Esophagus (tissue), 2 donors: ENCODE measurements around the gene RPL36A. TPM values are rescaled to one million over a fixed set of nuclear protein-coding genes. Genes with fewer than 3 reads are reported as not detected.

Experiments
- H3K27ac ChIP-seq, 2 donors: one replicate each; pipeline ENCODE4 v1.5.1; 2013; ENCODE audit warnings: low read depth in 2 of 2, mild to moderate bottlenecking in 2 of 2, inconsistent platforms in 1 of 2, low read length in 1 of 2, moderate library complexity in 1 of 2
- H3K27me3 ChIP-seq, 2 donors: one replicate each; pipeline ENCODE4 v1.6.1; 2013; ENCODE audit warnings: low read length in 2 of 2, control low read depth in 1 of 2, mild to moderate bottlenecking in 1 of 2; ENCODE audit not compliant: insufficient read depth in 2 of 2, control insufficient read depth in 1 of 2
- H3K36me3 ChIP-seq, 2 donors: one replicate each; pipeline ENCODE4 v1.6.1; 2013; ENCODE audit warnings: low read length in 1 of 2; ENCODE audit not compliant: control insufficient read depth in 2 of 2, insufficient read depth in 2 of 2
- H3K4me1 ChIP-seq, 2 donors: one replicate each; pipeline ENCODE4 v1.6.1; 2013; ENCODE audit warnings: low read length in 1 of 2; ENCODE audit not compliant: control insufficient read depth in 2 of 2, insufficient read depth in 2 of 2
- H3K4me3 ChIP-seq, 2 donors: one replicate each; pipeline ENCODE4 v1.5.1; 2013; ENCODE audit warnings: low read length in 2 of 2, mild to moderate bottlenecking in 2 of 2, low read depth in 1 of 2, moderate library complexity in 1 of 2
- H3K9me3 ChIP-seq, 2 donors: one replicate each; pipeline ENCODE4 v1.6.1; 2013; ENCODE audit warnings: mild to moderate bottlenecking in 2 of 2, low read depth in 1 of 2, low read length in 1 of 2, moderate library complexity in 1 of 2; ENCODE audit not compliant: control insufficient read depth in 2 of 2, insufficient read depth in 1 of 2
- WGBS, 2 donors: extraction: QIAGEN DNeasy Blood & Tissue Kit; methylation state at CpG; one replicate each; pipeline ENCODE4 v1.1.7; 2013; 5-methylcytosine and 5-hydroxymethylcytosine counted together
- polyA plus RNA-seq, 2 donors: library from polyadenylated mRNA; stranded (reverse); fragments of 200-250 nt; gene quantifications; one replicate each; pipeline ENCODE4 v1.2.3, GENCODE V29; 2013
- donor health status: healthy with polysubstance abuse.
- donor health status: Bipolar disorder and iron deficiency.

Gene RPL36A
- polyA plus RNA-seq, 2 donors = 2,702 to 2,895 TPM

DNA sequence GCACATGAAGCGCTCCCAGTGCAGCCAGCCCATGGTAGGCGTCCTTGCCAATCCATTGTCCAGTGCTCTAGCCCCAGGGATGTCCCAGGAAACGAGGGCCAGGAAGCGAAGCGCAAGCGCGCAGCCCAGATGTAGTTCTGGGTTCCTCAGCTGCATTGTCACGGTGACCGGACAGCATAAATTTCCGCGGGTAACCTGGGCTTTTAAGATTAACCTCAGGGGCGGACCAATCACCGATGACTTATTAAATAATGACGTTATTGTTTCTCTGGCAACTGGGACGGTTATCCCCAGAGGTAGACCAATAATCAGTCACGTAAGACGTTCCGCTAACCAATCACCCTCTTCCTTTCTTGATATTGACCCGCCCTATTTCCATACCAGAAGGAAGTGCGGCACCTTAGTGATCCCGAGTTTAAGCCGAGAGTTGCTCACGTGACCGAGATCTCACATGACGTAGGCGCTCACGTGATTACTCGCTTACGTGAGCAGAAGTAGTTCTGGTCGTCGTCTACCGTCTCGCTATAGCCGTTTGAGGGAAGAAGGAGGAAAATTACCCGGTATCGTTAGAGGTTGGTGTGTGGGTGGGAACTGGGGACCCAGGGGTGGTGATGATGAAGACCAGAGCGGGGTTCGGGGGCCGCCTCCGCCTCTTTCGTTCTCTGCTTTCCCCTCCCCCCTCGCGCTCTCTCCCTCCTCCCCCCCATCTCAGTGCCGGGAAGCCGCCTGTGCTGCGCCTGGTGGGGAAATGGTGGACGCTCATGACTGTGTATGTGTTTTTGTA lies 17.1 kb downstream of the RPL36A start, which contains the start of the genes GLA and HNRNPH2:
GLA (minus strand) TSS at position 178 of the 784 bp plus-strand sequence; CDS start at position 156, 22 bp downstream.
HNRNPH2 (plus strand) TSS at position 475 of the 784 bp plus-strand sequence. CDS start 3,767 bp downstream, outside the sequence.
- Histone ChIP-seq H3K4me3 (peak within 1 kb of the TSS; percentile 53 to 62), H3K27ac (peak within 1 kb of the TSS; percentile 97), H3K36me3 (peaks cover 0 to 5% of the 10 kb centered on the region in 2 donors), H3K9me3 (peaks cover 0 to 3% of the 10 kb centered on the region in 2 donors), H3K27me3 (no peaks in the 10 kb centered on the region), H3K4me1 (no peaks in the 10 kb centered on the region)
- 0 to 36% methylated on average over 41 to 43 of the region's 47 CpGs for WGBS, 2 donors

DNA sequence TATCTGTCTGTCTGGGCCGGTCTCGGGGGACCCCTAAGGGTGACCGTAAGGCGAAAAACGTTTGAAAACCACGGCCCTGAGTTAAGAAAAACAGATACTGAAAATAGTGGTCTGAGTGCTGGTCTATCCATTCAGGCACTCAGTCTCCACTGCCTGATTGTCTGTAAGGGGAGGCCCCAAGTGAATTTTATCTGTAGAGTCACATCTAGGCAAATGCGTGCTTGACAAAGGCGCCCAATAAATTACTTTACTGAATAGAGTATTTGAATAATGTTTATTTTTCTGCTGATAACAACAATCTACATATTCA lies 17.7 kb downstream of the RPL36A start:
- 1 to 32% methylated on average over 8 of the region's 8 CpGs for WGBS, 2 donors
- peaks cover 0 to 3% of the 10 kb centered on the region in 2 donors for H3K9me3 ChIP-seq
- H3K27me3 ChIP-seq = no peaks in the 10 kb centered on the region
- peak overlapping the region; percentile 97 for H3K27ac ChIP-seq
- no peaks in the 10 kb centered on the region for H3K4me1 ChIP-seq
- H3K36me3 ChIP-seq = peaks cover 0 to 7% of the 10 kb centered on the region in 2 donors
- peak overlapping the region; percentile 53 to 62 for H3K4me3 ChIP-seq

DNA sequence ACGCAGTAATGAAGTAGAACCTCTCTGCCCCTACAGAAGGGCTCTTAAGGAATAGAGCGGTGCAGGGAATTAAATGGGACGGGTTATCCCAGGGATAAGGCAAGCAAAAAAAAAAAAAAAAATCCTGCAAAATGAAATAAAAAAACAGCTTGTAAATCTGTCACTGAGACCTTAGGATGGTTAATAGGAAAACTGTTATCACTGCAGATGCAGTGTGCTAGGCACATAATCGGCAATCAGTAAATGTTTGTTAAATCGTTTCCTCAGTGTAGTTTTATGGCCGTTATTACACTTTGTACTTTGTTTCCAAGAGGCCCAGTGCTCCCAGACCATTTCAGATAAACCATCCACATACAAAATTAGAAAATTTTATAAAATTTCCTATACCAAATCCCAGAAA lies 18.2 kb downstream of the RPL36A start:
- Histone ChIP-seq H3K36me3 (peaks cover 0 to 7% of the 10 kb centered on the region in 2 donors), H3K27ac (peak overlapping the region in 1 of 2 donors; percentile 97), H3K9me3 (no peaks in the 10 kb centered on the region), H3K4me3 (peak overlapping the region in 1 of 2 donors; percentile 53), H3K27me3 (no peaks in the 10 kb centered on the region), H3K4me1 (no peaks in the 10 kb centered on the region)
- 1 to 32% methylated on average over 6 of the region's 6 CpGs for whole genome bisulfite sequencing, 2 donors

- H3K9me3 ChIP-seq = no peaks in the 10 kb centered on the region
- 21 to 40% methylated on average over 7 of the region's 7 CpGs for WGBS, 2 donors
- no peak overlapping the region for H3K27ac ChIP-seq
- H3K4me1 ChIP-seq = no peaks in the 10 kb centered on the region
- H3K36me3 ChIP-seq = peaks cover 0 to 7% of the 10 kb centered on the region in 2 donors
- H3K27me3 ChIP-seq = no peaks in the 10 kb centered on the region
- peak overlapping the region in 1 of 2 donors; percentile 15 for H3K4me3 ChIP-seq
Measured at GRCh38 chrX:101410461-101410860, 19.6 kb downstream of the RPL36A start.

DNA sequence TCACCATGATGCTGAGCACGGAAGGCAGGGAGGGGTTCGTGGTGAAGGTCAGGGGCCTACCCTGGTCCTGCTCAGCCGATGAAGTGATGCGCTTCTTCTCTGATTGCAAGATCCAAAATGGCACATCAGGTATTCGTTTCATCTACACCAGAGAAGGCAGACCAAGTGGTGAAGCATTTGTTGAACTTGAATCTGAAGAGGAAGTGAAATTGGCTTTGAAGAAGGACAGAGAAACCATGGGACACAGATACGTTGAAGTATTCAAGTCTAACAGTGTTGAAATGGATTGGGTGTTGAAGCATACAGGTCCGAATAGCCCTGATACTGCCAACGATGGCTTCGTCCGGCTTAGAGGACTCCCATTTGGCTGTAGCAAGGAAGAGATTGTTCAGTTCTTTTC lies 21.2 kb downstream of the RPL36A start:
- Histone ChIP-seq H3K27ac (no peak overlapping the region), H3K4me1 (peaks cover 0 to 3% of the 10 kb centered on the region in 2 donors), H3K36me3 (peaks cover 0 to 7% of the 10 kb centered on the region in 2 donors), H3K4me3 (no peak overlapping the region), H3K9me3 (no peaks in the 10 kb centered on the region), H3K27me3 (no peaks in the 10 kb centered on the region)
- WGBS, 2 donors = 76 to 80% methylated on average over 10 of the region's 10 CpGs

DNA sequence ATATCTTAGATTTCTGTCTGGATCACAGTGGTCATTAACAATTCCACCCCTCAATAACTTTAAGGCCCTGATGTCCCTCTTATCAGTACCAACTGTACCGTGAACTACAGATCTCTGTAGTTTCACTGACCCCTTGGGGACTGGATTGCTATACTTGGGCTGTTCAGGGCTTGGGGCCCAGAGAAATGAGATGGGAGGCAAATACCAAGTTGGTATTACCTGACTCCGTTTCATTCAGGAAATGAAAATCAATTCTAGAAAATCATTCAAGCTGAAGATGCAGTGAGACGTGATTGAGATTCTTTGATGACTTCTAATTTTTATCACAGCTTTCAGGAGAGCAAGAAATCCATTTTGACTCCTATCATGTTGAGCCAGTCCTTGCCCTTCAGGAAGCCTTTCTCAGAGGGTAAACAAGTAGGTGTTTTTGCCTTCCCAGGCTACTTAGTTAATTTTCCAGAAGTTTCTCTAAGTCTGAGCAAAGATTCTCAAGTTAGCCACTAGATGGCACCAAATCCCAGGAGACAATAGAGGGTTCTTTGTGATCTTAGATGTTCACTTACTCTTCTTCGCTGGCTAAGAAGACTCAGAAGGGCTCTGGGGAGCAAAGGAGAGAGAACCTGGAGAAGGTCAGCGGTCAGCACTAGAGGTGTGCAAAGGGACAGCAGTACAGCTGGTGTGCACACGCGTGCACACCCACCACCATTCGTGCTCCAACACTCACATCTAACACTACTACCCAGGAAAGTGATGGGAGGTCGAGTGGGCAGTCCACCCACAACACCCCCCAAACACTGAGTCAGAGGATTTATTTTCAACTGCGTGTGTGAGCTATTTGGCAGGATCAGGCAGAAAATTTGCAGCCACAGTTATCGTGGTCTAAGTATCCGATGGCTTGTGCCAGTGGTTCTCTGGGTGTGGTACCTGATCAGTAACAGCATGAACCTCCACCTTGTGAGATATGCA lies 24.7 kb downstream of the RPL36A start:
- no peaks in the 10 kb centered on the region for H3K27me3 ChIP-seq
- no peak overlapping the region for H3K4me3 ChIP-seq
- peaks cover 0 to 3% of the 10 kb centered on the region in 2 donors for H3K4me1 ChIP-seq
- WGBS, 2 donors = 24 to 34% methylated on average over 12 of the region's 12 CpGs
- no peaks in the 10 kb centered on the region for H3K9me3 ChIP-seq
- peak overlapping the region in 1 of 2 donors; percentile 41 for H3K27ac ChIP-seq
- H3K36me3 ChIP-seq = peaks cover 0 to 7% of the 10 kb centered on the region in 2 donors

- Histone ChIP-seq H3K36me3 (peaks cover 0 to 7% of the 10 kb centered on the region in 2 donors), H3K4me3 (no peak overlapping the region), H3K27ac (no peak overlapping the region), H3K27me3 (no peaks in the 10 kb centered on the region), H3K4me1 (peaks cover 0 to 3% of the 10 kb centered on the region in 2 donors), H3K9me3 (no peaks in the 10 kb centered on the region)
- 85 to 90% methylated on average over 7 of the region's 7 CpGs for WGBS, 2 donors
Measured at GRCh38 chrX:101416691-101417090, 25.9 kb downstream of the RPL36A start.

- H3K27ac ChIP-seq = no peak overlapping the region
- no peaks in the 10 kb centered on the region for H3K9me3 ChIP-seq
- 63 to 68% methylated on average over 4 of the region's 4 CpGs for WGBS, 2 donors
- H3K36me3 ChIP-seq = peaks cover 0 to 5% of the 10 kb centered on the region in 2 donors
- peak overlapping the region in 1 of 2 donors; percentile 59 for H3K4me3 ChIP-seq
- peaks cover 0 to 3% of the 10 kb centered on the region in 2 donors for H3K4me1 ChIP-seq
- H3K27me3 ChIP-seq = no peaks in the 10 kb centered on the region
Measured at GRCh38 chrX:101417190-101417589, 26.4 kb downstream of the RPL36A start.
